A673 (cell line): ENCODE results near the gene IFT122. TPM values are rescaled to one million over a fixed set of nuclear protein-coding genes. Genes with fewer than 3 reads are reported as not detected.

Source experiments
- BruUV-seq: library from RNA; stranded (reverse); fragments of 400-500 nt; replicated peaks from 2 replicates; lab custom pipeline; 2021; lab: Mats Ljungman, UMichigan
- CTCF ChIA-PET: fragments of 300-600 bp; sonication (Branson Sonifier 250); formaldehyde crosslinking; loops from one replicate; lab custom pipeline; 2022; ENCODE audit warnings: antibody characterized with exemption; lab: Charles Lee
- POLR2A ChIA-PET: fragments of 300-600 bp; sonication (Branson Sonifier 250); formaldehyde crosslinking; loops from one replicate; lab custom pipeline; 2022; ENCODE audit warnings: antibody characterized with exemption; ENCODE audit not compliant: low non-redundant PET; lab: Charles Lee
- DNase-seq: peaks from one replicate; pipeline ENCODE4 v3.0.0-alpha.2; 2015; ENCODE audit warnings: low spot score
- H3K27ac ChIP-seq: fragments of 200-600 bp; sonication (generic); 2 replicates; pipeline ENCODE4 v1.5.1; 2016; ENCODE audit warnings: mixed run types, low read depth, mild to moderate bottlenecking, mixed read lengths, antibody characterized with exemption, low read length; ENCODE audit not compliant: poor library complexity, severe bottlenecking
- H3K27me3 ChIP-seq: fragments of 200-600 bp; sonication (generic); replicated peaks from 2 replicates; pipeline ENCODE4 v1.6.1; 2017; ENCODE audit warnings: mixed run types, low read depth, mild to moderate bottlenecking, mixed read lengths, antibody characterized with exemption, low read length; ENCODE audit not compliant: insufficient read depth, poor library complexity
- H3K36me3 ChIP-seq: fragments of 200-600 bp; sonication (generic); 2 replicates; pipeline ENCODE4 v1.6.1; 2016; ENCODE audit warnings: mixed run types, mild to moderate bottlenecking, mixed read lengths, antibody characterized with exemption, low read length; ENCODE audit not compliant: insufficient read depth, poor library complexity, severe bottlenecking
- H3K4me1 ChIP-seq: fragments of 200-600 bp; sonication (generic); 2 replicates; pipeline ENCODE4 v1.6.1; 2017; ENCODE audit warnings: mixed run types, mild to moderate bottlenecking, mixed read lengths, antibody characterized with exemption, low read length; ENCODE audit not compliant: insufficient read depth, poor library complexity, severe bottlenecking
- H3K4me3 ChIP-seq: fragments of 200-600 bp; sonication (generic); 2 replicates; pipeline ENCODE4 v1.5.1; 2016; ENCODE audit warnings: low read depth, mixed run types, mild to moderate bottlenecking, mixed read lengths, low read length; ENCODE audit not compliant: poor library complexity, severe bottlenecking
- H3K9me3 ChIP-seq: fragments of 200-600 bp; sonication (generic); 2 replicates; pipeline ENCODE4 v1.6.1; 2016; ENCODE audit warnings: mixed run types, low read depth, mild to moderate bottlenecking, mixed read lengths, antibody characterized with exemption, low read length; ENCODE audit not compliant: poor library complexity, severe bottlenecking
- EZH2 ChIP-seq: fragments of 200-600 bp; sonication (generic); IDR thresholded peaks from 2 replicates; pipeline ENCODE4 v1.6.1; 2017; ENCODE audit warnings: borderline replicate concordance, low read depth, mild to moderate bottlenecking, mixed read lengths, antibody characterized with exemption, low read length; ENCODE audit not compliant: poor library complexity, severe bottlenecking
- intact Hi-C: fragments of 100-400 bp; cut with micrococcal nuclease; formaldehyde crosslinking; loops from one replicate; pipeline ENCODE4 v1.10.0; 2022; ENCODE audit not compliant: unreplicated experiment
- total RNA-seq: library from RNA; stranded (reverse); gene quantifications from 2 replicates; pipeline ENCODE4 v1.2.3, GENCODE V29; 2021
- TF ChIP-seq, protein P1 (sequence below): fragments of 300-800, 200-600 bp; sonication (generic); conservative IDR thresholded peaks from 2 replicates; pipeline ENCODE4 v1.5.1; 2017; ENCODE audit warnings: low read depth, mild to moderate bottlenecking, antibody characterized with exemption, low read length, moderate library complexity, mixed read lengths

IFT122 gene
- total RNA-seq, 1 experiment from 2014 or later, result 48.2 TPM

DNA sequence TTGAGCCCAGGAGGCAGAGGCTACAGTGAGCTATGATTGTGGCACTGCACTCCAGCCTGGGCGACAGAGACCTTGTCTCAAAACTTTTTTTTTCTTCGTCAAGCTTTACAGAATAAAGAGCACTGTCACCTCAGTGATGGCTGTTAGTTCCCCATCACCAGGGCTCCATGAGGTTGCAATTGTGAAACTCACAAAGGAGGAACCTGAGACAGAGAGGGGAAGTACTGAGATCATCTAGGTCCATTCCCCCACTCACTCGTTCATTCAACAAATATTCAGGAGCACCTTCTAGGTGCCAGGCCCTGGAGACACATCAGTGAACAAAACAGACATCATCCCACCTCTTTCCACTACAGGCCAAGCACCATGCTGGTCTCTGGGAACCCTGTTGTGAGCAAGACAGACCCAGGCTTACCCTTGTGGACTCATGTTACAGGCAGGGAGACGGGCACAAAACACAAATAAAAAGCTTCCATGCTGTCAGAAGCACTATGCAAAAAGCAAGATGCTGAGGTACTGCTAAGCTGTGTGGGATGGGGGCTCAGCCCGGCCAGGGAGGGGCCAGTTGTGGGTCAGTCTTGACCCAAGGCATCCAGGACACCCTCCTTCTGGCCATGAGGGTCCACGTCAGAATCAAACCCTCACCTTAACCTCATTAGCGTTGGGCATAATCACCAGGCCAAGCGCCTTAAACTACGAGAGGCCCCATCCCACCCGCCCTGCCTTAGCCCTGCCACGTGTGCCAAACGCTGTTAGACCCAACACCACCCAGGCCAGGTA is 86.3 kb downstream of the IFT122 start:
- intact Hi-C loops, result no loop called here
- Histone ChIP-seq H3K4me1 (no peaks in the 10 kb centered on the region), H3K4me3 (no peak overlapping the region), H3K27ac (no peak overlapping the region), H3K9me3 (no peaks in the 10 kb centered on the region), H3K27me3 (no peaks in the 10 kb centered on the region), H3K36me3 (no peaks in the 10 kb centered on the region)
- BruUV-seq, result no TSS peak
- DNase-seq, result no peak
- TF ChIP-seq EZH2, result no peak
- TF ChIP-seq, protein P1, sequence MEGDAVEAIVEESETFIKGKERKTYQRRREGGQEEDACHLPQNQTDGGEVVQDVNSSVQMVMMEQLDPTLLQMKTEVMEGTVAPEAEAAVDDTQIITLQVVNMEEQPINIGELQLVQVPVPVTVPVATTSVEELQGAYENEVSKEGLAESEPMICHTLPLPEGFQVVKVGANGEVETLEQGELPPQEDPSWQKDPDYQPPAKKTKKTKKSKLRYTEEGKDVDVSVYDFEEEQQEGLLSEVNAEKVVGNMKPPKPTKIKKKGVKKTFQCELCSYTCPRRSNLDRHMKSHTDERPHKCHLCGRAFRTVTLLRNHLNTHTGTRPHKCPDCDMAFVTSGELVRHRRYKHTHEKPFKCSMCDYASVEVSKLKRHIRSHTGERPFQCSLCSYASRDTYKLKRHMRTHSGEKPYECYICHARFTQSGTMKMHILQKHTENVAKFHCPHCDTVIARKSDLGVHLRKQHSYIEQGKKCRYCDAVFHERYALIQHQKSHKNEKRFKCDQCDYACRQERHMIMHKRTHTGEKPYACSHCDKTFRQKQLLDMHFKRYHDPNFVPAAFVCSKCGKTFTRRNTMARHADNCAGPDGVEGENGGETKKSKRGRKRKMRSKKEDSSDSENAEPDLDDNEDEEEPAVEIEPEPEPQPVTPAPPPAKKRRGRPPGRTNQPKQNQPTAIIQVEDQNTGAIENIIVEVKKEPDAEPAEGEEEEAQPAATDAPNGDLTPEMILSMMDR, result no peak
- CTCF ChIA-PET, result no interaction called here
- POLR2A ChIA-PET, result no interaction called here

DNA sequence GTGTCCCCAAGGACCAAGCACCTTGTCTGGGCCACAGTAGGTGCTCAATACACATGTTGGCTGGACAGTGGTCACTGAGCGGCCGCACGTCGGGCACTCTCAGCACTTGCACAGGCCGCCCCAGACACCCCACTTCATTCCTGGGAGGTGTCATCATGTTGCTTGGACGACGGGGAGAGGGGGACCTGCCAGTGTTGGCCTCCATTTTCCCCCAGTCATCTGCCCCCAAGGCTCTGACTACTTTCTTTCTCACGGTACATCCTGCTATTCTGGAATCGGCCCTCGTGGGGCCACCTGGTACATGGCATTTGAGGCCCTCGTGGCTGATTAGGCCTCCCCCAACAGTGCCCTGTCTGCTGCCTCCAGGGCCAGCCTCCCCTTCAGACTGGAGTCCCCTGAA is 87.2 kb downstream of the IFT122 start:
- POLR2A ChIA-PET, result no interaction called here
- intact Hi-C loops, result no loop called here

DNA sequence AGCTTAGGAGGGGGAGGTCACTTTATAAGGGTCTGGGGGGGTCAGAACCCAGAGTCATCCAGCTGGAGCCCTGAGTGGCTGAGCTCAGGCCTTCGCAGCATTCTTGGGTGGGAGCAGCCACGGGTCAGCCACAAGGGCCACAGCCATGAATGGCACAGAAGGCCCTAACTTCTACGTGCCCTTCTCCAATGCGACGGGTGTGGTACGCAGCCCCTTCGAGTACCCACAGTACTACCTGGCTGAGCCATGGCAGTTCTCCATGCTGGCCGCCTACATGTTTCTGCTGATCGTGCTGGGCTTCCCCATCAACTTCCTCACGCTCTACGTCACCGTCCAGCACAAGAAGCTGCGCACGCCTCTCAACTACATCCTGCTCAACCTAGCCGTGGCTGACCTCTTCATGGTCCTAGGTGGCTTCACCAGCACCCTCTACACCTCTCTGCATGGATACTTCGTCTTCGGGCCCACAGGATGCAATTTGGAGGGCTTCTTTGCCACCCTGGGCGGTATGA is 88.6 kb downstream of the IFT122 start, which contains the start of gene RHO:
TSS of gene RHO (plus strand) at position 51 of the 512 bp plus-strand sequence. CDS start at position 146, 95 bp downstream.
- no peaks in the 10 kb centered on the region for H3K36me3 ChIP-seq
- H3K9me3 ChIP-seq, result no peaks in the 10 kb centered on the region
- no peak within 1 kb of the TSS for H3K4me3 ChIP-seq
- TF ChIP-seq, protein P1, result no peak
- TF ChIP-seq EZH2, result no peak
- DNase-seq, result no peak
- POLR2A ChIA-PET, result interaction anchor here (0.6 kb wide), 1 partner anchor 25 kb away, joined by 4 read pairs; no protein-coding TSS in a partner anchor
- intact Hi-C loops, result no loop called here
- H3K4me1 ChIP-seq, result no peaks in the 10 kb centered on the region
- CTCF ChIA-PET, result no interaction called here
- no TSS peak for BruUV-seq
- no peak within 1 kb of the TSS for H3K27ac ChIP-seq
- H3K27me3 ChIP-seq, result no peaks in the 10 kb centered on the region

More for the DNA sequence above, 87.2 kb downstream of the IFT122 start:
- no peak overlapping the region for H3K4me3 ChIP-seq
- TF ChIP-seq, protein P1, result no peak
- TF ChIP-seq EZH2, result no peak
- CTCF ChIA-PET, result no interaction called here
- H3K27me3 ChIP-seq, result no peaks in the 10 kb centered on the region
- no peaks in the 10 kb centered on the region for H3K4me1 ChIP-seq
- BruUV-seq, result no TSS peak
- no peak for DNase-seq
- H3K27ac ChIP-seq, result no peak overlapping the region
- no peaks in the 10 kb centered on the region for H3K36me3 ChIP-seq
- H3K9me3 ChIP-seq, result no peaks in the 10 kb centered on the region
